Tibial nerve (tissue), 4 donors: ENCODE measurements around the gene LRRC74B. TPM values are rescaled to one million over a fixed set of nuclear protein-coding genes. Genes with fewer than 3 reads are reported as not detected.

Experiments used
- DNase-seq, 2 donors: peaks; one replicate each; pipeline ENCODE4 v3.0.0-alpha.2; 2019; ENCODE audit warnings: low spot score in 2 of 2
- H3K27ac ChIP-seq, 4 donors: fragments of 200-600 bp; sonication (generic) in 3 of 4; one replicate each; pipeline ENCODE4 v1.5.1; 2017 to 2019; ENCODE audit warnings: mild to moderate bottlenecking in 1 of 4
- H3K27me3 ChIP-seq, 2 donors: fragments of 200-600 bp; sonication (generic) in 1 of 2; one replicate each; pipeline versions ENCODE4 v1.5.1 to v1.6.0; 2017 to 2019
- H3K36me3 ChIP-seq, 3 donors: fragments of 200-600 bp; sonication (generic); one replicate each; pipeline ENCODE4 v1.5.1; 2018 to 2019
- H3K4me1 ChIP-seq, 4 donors: fragments of 200-600 bp; sonication (generic) in 3 of 4; one replicate each; pipeline ENCODE4 v1.5.1; 2017 to 2019
- H3K4me3 ChIP-seq, 4 donors: fragments of 200-600 bp; sonication (generic) in 3 of 4; one replicate each; pipeline ENCODE4 v1.5.1; 2017 to 2019; ENCODE audit warnings: mild to moderate bottlenecking in 1 of 4, moderate library complexity in 1 of 4
- H3K9me3 ChIP-seq, 4 donors: fragments of 200-600 bp; sonication (generic) in 3 of 4; one replicate each; pipeline ENCODE4 v1.5.1; 2017 to 2019
- EP300 ChIP-seq, 2 donors: sonication (generic); formaldehyde crosslinking; IDR thresholded peaks; one replicate each; pipeline ENCODE4 v1.6.1; 2017; ENCODE audit warnings: antibody characterized with exemption in 2 of 2, mild to moderate bottlenecking in 1 of 2
- POLR2A ChIP-seq, 2 donors: fragments of 450-650 bp; IDR thresholded peaks; one replicate each; pipeline ENCODE4 v1.6.1; 2017; ENCODE audit warnings: antibody characterized with exemption in 2 of 2, mild to moderate bottlenecking in 2 of 2, moderate library complexity in 2 of 2
- WGBS, 2 donors: methylation state at CpG; one replicate each; pipeline ENCODE4 v1.1.5; 2018; 5-methylcytosine and 5-hydroxymethylcytosine counted together
- total RNA-seq, 4 donors: library from RNA; depleted of rRNA; stranded (reverse); fragments of >200 nt; gene quantifications; one replicate each; pipeline ENCODE4 v1.1.0, GENCODE V29; 2016
- TF ChIP-seq, protein P1 (sequence below), 5 experiments: fragments of 200-600 bp in 3 of 5; fragments of 450-650 bp in 2 of 5; sonication (generic) in 3 of 5; IDR thresholded peaks; one replicate each; pipeline ENCODE4 v1.5.1; 2016 to 2019; ENCODE audit warnings: antibody characterized with exemption in 5 of 5, mild to moderate bottlenecking in 3 of 5, moderate library complexity in 2 of 5

LRRC74B gene
- total RNA-seq, 4 donors from 2014 or later = 0.39 TPM; not detected in 3

GRCh38 chr22:21022955-21023614 lies 22.7 kb upstream of the LRRC74B start:
- WGBS, 2 donors = 85% methylated on average over 12 to 13 of the region's 13 CpGs

GRCh38 chr22:21025266-21025665 lies 20.5 kb upstream of the LRRC74B start:
- H3K27me3 ChIP-seq = peaks cover 0 to 13% of the 10 kb centered on the region in 2 donors

More at GRCh38 chr22:21022955-21023614, 22.7 kb upstream of the LRRC74B start:
- Histone ChIP-seq H3K4me1 (no peaks in the 10 kb centered on the region), H3K36me3 (no peaks in the 10 kb centered on the region), H3K27ac (no peak overlapping the region), H3K4me3 (no peak overlapping the region), H3K27me3 (no peaks in the 10 kb centered on the region), H3K9me3 (no peaks in the 10 kb centered on the region)
- DNase-seq = no peak
- TF ChIP-seq POLR2A (IDR thresholded peaks at IDR 0.05) (no peak), EP300 (IDR thresholded peaks at IDR 0.05) (no peak)
- TF ChIP-seq, protein P1, sequence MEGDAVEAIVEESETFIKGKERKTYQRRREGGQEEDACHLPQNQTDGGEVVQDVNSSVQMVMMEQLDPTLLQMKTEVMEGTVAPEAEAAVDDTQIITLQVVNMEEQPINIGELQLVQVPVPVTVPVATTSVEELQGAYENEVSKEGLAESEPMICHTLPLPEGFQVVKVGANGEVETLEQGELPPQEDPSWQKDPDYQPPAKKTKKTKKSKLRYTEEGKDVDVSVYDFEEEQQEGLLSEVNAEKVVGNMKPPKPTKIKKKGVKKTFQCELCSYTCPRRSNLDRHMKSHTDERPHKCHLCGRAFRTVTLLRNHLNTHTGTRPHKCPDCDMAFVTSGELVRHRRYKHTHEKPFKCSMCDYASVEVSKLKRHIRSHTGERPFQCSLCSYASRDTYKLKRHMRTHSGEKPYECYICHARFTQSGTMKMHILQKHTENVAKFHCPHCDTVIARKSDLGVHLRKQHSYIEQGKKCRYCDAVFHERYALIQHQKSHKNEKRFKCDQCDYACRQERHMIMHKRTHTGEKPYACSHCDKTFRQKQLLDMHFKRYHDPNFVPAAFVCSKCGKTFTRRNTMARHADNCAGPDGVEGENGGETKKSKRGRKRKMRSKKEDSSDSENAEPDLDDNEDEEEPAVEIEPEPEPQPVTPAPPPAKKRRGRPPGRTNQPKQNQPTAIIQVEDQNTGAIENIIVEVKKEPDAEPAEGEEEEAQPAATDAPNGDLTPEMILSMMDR (IDR thresholded peaks at IDR 0.05) = no peak

GRCh38 chr22:21025763-21026755 lies 19.7 kb upstream of the LRRC74B start:
- Histone ChIP-seq H3K4me1 (no peaks in the 10 kb centered on the region), H3K27ac (no peak overlapping the region), H3K27me3 (peaks cover 0 to 21% of the 10 kb centered on the region in 2 donors), H3K36me3 (no peaks in the 10 kb centered on the region), H3K9me3 (no peaks in the 10 kb centered on the region), H3K4me3 (no peak overlapping the region)
- DNase-seq = no peak
- WGBS, 2 donors = 85 to 87% methylated on average over 20 to 26 of the region's 27 CpGs
- TF ChIP-seq EP300 (IDR thresholded peaks at IDR 0.05) (no peak), POLR2A (IDR thresholded peaks at IDR 0.05) (no peak)
- TF ChIP-seq, protein P1 (IDR thresholded peaks at IDR 0.05) = no peak

More at GRCh38 chr22:21025266-21025665, 20.5 kb upstream of the LRRC74B start:
- no peak overlapping the region for H3K27ac ChIP-seq
- 70 to 76% methylated on average over 8 of the region's 8 CpGs for WGBS, 2 donors
- DNase-seq = no peak
- no peaks in the 10 kb centered on the region for H3K4me1 ChIP-seq
- H3K36me3 ChIP-seq = no peaks in the 10 kb centered on the region
- no peaks in the 10 kb centered on the region for H3K9me3 ChIP-seq
- TF ChIP-seq POLR2A (IDR thresholded peaks at IDR 0.05) (no peak), EP300 (IDR thresholded peaks at IDR 0.05) (no peak)
- TF ChIP-seq, protein P1 (IDR thresholded peaks at IDR 0.05) = no peak
- no peak overlapping the region for H3K4me3 ChIP-seq

- 66 to 69% methylated on average over 13 to 14 of the region's 14 CpGs for WGBS, 2 donors
- peaks cover 0 to 29% of the 10 kb centered on the region in 2 donors for H3K27me3 ChIP-seq
- DNase-seq = no peak
- no peaks in the 10 kb centered on the region for H3K9me3 ChIP-seq
- H3K36me3 ChIP-seq = no peaks in the 10 kb centered on the region
- no peak overlapping the region for H3K4me3 ChIP-seq
- peaks cover 0 to 8% (median 4%) of the 10 kb centered on the region in 4 donors for H3K4me1 ChIP-seq
- no peak overlapping the region for H3K27ac ChIP-seq
- no peak for TF ChIP-seq EP300 (IDR thresholded peaks at IDR 0.05)
- TF ChIP-seq, protein P1 (IDR thresholded peaks at IDR 0.05) = no peak
- no peak for TF ChIP-seq POLR2A (IDR thresholded peaks at IDR 0.05)
Observed at GRCh38 chr22:21026783-21027692, 18.7 kb upstream of the LRRC74B start.
